ENCODE measurements around the gene STYK1.

DNA sequence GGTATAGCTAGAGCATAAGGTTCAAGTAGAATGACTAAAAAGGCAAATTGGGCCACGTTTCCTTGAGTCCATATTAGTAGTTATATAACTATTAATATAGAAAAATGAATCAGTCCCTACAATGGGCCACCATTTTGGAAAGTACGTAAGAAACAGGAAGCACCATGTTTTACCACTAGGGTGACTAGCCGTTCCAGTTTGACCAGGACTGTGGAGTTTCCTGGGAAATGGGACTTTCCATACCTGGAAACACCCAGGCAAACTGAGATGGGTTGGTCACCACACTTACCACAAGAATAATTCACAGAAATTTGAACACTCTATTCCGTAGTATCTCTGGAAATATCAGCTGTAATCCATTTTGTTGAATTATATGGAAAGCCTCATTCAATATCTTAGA lies 58.3 kb downstream of the STYK1 start:
- TF ChIP-seq, protein P1, sequence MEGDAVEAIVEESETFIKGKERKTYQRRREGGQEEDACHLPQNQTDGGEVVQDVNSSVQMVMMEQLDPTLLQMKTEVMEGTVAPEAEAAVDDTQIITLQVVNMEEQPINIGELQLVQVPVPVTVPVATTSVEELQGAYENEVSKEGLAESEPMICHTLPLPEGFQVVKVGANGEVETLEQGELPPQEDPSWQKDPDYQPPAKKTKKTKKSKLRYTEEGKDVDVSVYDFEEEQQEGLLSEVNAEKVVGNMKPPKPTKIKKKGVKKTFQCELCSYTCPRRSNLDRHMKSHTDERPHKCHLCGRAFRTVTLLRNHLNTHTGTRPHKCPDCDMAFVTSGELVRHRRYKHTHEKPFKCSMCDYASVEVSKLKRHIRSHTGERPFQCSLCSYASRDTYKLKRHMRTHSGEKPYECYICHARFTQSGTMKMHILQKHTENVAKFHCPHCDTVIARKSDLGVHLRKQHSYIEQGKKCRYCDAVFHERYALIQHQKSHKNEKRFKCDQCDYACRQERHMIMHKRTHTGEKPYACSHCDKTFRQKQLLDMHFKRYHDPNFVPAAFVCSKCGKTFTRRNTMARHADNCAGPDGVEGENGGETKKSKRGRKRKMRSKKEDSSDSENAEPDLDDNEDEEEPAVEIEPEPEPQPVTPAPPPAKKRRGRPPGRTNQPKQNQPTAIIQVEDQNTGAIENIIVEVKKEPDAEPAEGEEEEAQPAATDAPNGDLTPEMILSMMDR (IDR thresholded peaks at IDR 0.05), result no peak
- no peak for TF ChIP-seq EP300 (IDR thresholded peaks at IDR 0.05)
